Measurements from ENCODE around the gene BAIAP3.

Gene BAIAP3

DNA sequence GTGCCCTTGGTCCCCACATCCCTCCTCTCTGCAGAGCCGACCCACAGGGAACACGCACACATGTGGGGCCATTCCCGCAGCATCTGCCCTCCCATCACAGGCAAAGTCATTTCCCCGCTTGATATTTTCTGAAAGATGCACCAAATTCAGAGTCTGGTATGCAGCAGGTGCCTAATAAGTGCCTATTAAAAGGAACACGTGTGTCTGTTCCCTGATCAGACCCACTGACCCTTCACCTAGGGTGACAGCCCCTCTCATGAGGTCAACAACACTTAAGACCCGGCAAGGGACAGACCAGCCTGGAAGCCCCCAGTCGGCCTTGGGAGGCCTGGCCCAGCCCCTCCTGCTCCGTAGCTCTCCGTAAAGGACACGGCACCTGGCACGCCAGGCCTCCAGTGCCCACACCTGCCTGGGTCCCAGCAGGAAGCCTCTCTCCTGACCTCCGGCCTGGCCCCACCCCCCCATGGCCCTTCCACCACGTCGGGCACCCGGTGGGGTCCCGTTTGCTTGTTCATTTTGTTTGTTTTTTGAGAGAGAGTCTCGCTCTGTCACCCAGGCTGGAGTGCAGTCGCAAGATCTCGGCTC, 61.0 kb downstream of the BAIAP3 start:
- no peak for TF ChIP-seq EZH2phosphoT487 (IDR thresholded peaks at IDR 0.05; ENCODE audit: borderline replicate concordance, low read length)
- TF ChIP-seq, protein P1, sequence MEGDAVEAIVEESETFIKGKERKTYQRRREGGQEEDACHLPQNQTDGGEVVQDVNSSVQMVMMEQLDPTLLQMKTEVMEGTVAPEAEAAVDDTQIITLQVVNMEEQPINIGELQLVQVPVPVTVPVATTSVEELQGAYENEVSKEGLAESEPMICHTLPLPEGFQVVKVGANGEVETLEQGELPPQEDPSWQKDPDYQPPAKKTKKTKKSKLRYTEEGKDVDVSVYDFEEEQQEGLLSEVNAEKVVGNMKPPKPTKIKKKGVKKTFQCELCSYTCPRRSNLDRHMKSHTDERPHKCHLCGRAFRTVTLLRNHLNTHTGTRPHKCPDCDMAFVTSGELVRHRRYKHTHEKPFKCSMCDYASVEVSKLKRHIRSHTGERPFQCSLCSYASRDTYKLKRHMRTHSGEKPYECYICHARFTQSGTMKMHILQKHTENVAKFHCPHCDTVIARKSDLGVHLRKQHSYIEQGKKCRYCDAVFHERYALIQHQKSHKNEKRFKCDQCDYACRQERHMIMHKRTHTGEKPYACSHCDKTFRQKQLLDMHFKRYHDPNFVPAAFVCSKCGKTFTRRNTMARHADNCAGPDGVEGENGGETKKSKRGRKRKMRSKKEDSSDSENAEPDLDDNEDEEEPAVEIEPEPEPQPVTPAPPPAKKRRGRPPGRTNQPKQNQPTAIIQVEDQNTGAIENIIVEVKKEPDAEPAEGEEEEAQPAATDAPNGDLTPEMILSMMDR (IDR thresholded peaks at IDR 0.05; ENCODE audit: low read depth, low read length, poor library complexity, severe bottlenecking), result no peak
- Histone ChIP-seq H3K79me2 (ENCODE audit: control insufficient read depth, low read length) (no peaks in the 10 kb centered on the region), H3K4me2 (ENCODE audit: low read length) (no peak overlapping the region), H4K20me1 (ENCODE audit: control insufficient read depth, insufficient read depth, low read depth, low read length) (no peaks in the 10 kb centered on the region), H3K4me3 (ENCODE audit: low read length) (no peak overlapping the region), H3K27me3 (ENCODE audit: control insufficient read depth, low read length) (no peaks in the 10 kb centered on the region), H3F3A (ENCODE audit: control insufficient read depth, insufficient read depth) (no peaks in the 10 kb centered on the region), H3K4me1 (ENCODE audit: control insufficient read depth, low read length) (no peaks in the 10 kb centered on the region; the same call in 1 of the 2 replicates), H3K27ac (ENCODE audit: low read depth, low read length) (no peak overlapping the region), H3K9me3 (ENCODE audit: control insufficient read depth, insufficient read depth, low read length) (no peaks in the 10 kb centered on the region), H3K9me2 (replicated peaks; ENCODE audit: control insufficient read depth, low read length) (no peaks in the 10 kb centered on the region), H3K36me3 (ENCODE audit: control insufficient read depth, low read length) (no peaks in the 10 kb centered on the region)

- no peaks in the 10 kb centered on the region for H3K9me3 ChIP-seq (ENCODE audit: control insufficient read depth, insufficient read depth, low read length)
- no peaks in the 10 kb centered on the region for H4K20me1 ChIP-seq (ENCODE audit: control insufficient read depth, insufficient read depth, low read depth, low read length)
- TF ChIP-seq, protein P1 (IDR thresholded peaks at IDR 0.05; ENCODE audit: low read depth, low read length, poor library complexity, severe bottlenecking), result no peak
- no peak for TF ChIP-seq EZH2phosphoT487 (IDR thresholded peaks at IDR 0.05; ENCODE audit: borderline replicate concordance, low read length)
- H3K27ac ChIP-seq (ENCODE audit: low read depth, low read length), result no peak overlapping the region
- no peaks in the 10 kb centered on the region for H3K4me1 ChIP-seq (ENCODE audit: control insufficient read depth, low read length)
- H3K79me2 ChIP-seq (ENCODE audit: control insufficient read depth, low read length), result no peaks in the 10 kb centered on the region
- H3F3A ChIP-seq (ENCODE audit: control insufficient read depth, insufficient read depth), result no peaks in the 10 kb centered on the region
- no peak overlapping the region for H3K4me3 ChIP-seq (ENCODE audit: low read length)
- H3K27me3 ChIP-seq (ENCODE audit: control insufficient read depth, low read length), result no peaks in the 10 kb centered on the region
- no peaks in the 10 kb centered on the region for H3K36me3 ChIP-seq (ENCODE audit: control insufficient read depth, low read length)
- no peak overlapping the region for H3K4me2 ChIP-seq (ENCODE audit: low read length)
- no peaks in the 10 kb centered on the region for H3K9me2 ChIP-seq (replicated peaks; ENCODE audit: control insufficient read depth, low read length)
Measured at GRCh38 chr16:1395444-1396031, 62.1 kb downstream of the BAIAP3 start.

DNA sequence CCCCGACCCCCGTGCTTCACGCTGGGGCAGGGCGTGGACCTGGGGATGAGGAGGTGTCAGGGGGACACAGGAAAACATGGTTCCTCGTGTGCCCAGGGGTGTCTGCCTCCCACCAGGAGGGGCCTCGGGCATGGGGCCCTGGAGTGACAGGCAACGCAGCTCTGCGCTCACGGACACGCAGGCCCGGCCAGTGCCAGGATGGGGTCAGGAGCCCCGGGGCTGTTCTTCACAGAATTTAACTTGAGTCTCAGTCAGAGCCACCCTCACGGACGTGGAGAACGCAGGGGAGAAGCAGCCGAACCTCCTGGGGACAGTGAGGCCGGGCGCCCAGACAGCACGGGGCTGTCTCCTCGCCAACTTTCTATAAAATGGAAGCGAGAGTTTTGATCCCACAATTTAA, 64.3 kb downstream of the BAIAP3 start:
- Histone ChIP-seq H3K36me3 (ENCODE audit: control insufficient read depth, low read length) (no peaks in the 10 kb centered on the region), H3K4me2 (ENCODE audit: low read length) (no peak overlapping the region), H3K9me3 (ENCODE audit: control insufficient read depth, insufficient read depth, low read length) (no peaks in the 10 kb centered on the region), H3K27me3 (ENCODE audit: control insufficient read depth, low read length) (no peaks in the 10 kb centered on the region), H4K20me1 (ENCODE audit: control insufficient read depth, insufficient read depth, low read depth, low read length) (no peaks in the 10 kb centered on the region), H3F3A (ENCODE audit: control insufficient read depth, insufficient read depth) (no peaks in the 10 kb centered on the region), H3K9me2 (replicated peaks; ENCODE audit: control insufficient read depth, low read length) (no peaks in the 10 kb centered on the region), H3K4me1 (ENCODE audit: control insufficient read depth, low read length) (no peaks in the 10 kb centered on the region), H3K79me2 (ENCODE audit: control insufficient read depth, low read length) (no peaks in the 10 kb centered on the region), H3K27ac (ENCODE audit: low read depth, low read length) (no peak overlapping the region), H3K4me3 (ENCODE audit: low read length) (no peak overlapping the region)
- no peak for TF ChIP-seq EZH2phosphoT487 (IDR thresholded peaks at IDR 0.05; ENCODE audit: borderline replicate concordance, low read length)
- TF ChIP-seq, protein P1 (IDR thresholded peaks at IDR 0.05; ENCODE audit: low read depth, low read length, poor library complexity, severe bottlenecking), result no peak

Data from DOHH2 (cell line).